GM04503 (cell line): Measurements from ENCODE around the gene GP5.

Source experiments
- DNase-seq: peaks from one replicate; pipeline ENCODE4 v3.0.0-alpha.2; 2012; ENCODE audit warnings: low read depth

The GP5 gene

DNA sequence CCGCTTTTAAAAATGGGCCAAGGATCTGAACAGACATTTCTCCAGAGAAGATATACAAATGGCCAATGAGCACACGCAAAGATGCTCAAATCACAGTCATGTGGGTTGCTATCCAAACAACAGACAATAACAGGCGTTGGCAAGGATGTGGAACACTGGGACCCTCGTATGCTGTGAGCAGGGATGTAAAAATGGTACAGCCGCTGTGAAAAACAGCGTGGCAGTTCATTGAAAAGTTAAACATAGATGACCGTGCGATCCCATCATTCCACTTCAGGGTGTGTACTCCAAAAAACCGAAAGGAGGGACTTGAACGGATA is 22.9 kb downstream of the GP5 start:
- DNase-seq: no peak

DNA sequence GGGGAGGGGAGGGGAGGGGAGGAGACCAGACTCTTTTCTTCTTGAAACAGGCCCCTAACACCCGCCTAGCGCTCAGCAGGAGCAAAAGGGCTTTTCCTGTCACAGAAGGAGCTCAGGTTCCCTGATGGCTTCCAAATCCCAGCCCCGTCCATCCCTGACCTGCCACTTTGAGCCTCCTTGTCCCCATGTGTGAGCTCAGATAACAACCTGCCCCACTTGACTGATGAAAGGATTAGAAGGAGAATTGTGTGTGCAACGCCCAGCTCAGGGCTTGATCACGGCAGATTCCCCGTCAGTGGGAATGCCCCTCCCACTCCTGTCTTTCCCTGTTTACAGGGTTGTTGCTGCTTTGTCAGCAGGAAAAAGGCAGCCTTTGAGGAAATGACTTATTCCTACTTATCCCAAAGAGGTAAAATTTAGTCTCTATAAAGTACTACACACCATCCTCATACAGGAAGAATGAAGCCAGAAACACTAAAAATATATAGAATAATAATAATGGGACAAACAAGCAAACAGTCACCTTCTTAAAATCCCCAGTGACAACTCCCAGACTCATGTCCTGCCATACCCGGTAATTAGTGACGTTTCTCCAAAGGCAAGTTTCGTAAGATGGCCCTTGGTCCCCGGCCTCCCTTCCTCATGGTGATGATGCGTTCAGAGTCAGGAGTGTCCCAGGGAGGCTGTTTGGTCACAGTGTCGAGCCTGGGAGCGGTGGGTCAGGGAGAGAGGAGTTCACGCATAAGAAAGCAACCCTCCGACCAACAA is 23.4 kb downstream of the GP5 start:
- DNase-seq: no peak

DNA sequence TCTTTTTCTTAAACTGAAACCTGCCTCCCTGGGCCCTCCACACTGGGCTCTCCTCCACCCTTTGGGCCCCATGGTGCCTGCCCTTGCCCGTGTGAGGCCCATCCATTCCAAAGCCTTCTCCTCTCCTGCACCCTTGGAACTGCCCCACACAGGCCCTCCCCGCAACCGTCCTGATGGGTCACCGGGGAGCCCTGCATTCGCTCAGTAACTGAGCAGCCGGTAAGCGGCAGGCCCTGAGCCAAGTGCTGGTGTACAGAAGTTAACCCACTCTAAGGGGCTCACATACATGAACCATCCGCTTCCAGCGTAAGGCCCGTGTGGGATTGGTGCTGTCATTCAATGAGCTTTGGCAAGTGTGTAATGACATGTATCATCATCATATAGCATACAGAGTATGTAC is 24.1 kb downstream of the GP5 start:
- no peak for DNase-seq

DNA sequence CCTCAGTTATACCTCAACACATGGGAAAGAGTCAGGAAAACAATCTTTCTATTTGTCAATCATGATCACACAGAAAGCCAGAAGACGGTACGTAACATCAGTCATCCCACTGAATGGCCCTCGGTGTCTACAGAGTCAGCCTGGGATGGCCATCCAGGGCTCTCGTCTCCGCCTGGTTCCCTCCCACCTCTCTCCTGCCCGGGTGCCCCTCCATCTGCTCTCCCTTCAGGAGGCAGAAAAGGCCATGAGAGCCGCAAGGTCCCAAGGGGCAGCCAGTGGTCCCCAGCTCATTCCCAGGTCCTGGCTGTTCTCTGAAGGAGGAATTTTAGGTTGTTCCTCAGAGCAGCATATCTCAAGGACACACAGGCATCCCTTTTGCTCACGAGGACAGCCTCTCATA is 25.2 kb downstream of the GP5 start:
- no peak for DNase-seq

DNA sequence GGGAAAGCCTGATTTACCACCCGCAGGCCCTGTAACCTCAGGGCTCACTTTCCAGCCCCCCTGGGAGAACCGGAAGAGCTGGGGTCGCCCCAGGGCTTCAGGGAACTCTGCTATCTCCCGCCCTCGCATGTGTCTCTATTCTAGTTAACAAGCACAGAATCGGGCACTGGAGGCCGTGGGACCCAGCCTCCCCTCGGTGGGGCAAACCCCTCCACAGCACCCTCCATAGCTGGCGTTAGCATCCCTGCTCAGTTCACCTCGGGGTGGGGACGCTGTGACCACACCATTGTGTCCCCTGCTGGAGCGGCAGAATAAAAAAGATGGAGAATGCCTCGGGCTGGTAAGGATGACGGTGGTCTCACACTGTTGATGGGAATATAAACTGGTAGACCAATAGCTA is 26.0 kb downstream of the GP5 start:
- DNase-seq: no peak

DNA sequence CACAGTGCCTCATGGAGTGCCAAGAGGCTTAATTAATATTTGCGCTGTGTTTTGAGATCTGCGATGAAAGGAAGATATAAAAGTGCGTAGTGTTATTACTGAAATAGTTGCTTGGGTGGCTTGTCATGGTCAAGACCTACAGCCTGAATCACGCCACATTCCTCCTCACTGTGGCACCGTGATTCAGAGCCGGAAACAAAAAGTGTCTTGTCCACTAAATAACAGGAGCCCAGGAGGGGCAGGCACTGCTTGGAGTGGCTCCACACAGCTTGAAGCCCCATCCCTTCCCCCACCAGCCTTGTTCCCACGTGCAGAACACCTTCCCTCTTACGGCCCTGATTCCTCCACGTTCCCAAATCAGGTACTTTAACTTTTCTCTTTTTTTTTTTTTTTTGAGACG is 28.3 kb downstream of the GP5 start:
- DNase-seq: no peak

DNA sequence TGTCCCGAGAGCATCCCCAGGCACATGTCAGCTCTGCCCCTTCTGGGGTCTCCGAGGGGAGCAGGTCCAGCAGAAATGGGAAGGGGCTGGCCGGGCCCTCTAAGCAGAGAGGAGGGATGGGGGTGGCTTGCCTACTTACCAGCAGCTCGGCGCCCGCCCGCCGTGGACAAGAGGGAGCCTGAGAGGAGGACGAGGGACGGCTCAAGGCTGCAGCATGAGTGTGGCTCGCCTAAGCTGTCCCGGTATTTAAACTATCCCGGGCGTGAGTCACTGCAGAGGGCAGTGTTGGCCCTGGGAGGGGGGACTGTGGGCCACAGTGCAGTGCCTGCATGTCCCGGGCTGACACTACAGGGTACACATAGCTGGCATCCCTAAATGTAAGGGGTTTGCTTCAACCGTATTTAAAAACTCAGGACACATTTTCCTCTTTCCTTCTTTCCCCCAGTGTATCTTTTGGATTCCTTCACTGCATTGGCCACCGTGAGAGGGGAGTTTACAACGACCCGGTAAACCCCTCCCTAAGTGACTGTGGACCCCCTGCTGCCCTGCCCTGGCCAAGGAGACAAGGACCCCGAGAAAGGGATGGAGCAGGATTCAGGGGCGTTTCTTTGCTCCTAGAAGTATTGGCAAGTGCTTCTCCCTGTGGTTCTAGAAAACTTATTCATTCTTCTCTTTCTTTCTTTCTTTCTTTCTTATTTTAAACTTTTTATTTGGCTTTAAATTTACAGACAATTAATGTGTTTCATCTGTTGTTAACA is 29.4 kb downstream of the GP5 start, which contains the start of gene LRRC15:
Gene LRRC15 (minus strand): TSS at position 222 of the 758 bp plus-strand sequence. CDS start 8,700 bp downstream, outside the sequence.
- DNase-seq: peak; percentile 33

DNA sequence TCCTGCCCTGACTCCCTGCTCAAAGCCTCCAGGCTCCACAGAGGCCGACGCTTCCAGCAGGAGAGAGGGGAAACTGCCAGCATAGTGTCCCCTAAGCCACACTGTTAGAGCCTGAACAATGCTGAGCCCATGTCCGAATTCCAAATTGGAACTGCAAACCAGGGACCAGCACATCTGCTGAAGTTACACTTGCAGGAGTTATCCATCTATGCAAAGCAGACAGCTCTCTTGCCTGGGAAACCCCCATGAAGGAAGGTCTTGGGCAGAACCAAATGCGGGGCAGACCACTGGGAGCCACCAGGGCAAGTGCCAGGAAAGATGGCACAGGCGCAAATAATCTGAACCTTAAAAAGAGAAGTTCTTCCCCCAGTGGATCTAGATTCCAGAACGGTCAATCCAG is 30.1 kb downstream of the GP5 start:
- DNase-seq: no peak

DNA sequence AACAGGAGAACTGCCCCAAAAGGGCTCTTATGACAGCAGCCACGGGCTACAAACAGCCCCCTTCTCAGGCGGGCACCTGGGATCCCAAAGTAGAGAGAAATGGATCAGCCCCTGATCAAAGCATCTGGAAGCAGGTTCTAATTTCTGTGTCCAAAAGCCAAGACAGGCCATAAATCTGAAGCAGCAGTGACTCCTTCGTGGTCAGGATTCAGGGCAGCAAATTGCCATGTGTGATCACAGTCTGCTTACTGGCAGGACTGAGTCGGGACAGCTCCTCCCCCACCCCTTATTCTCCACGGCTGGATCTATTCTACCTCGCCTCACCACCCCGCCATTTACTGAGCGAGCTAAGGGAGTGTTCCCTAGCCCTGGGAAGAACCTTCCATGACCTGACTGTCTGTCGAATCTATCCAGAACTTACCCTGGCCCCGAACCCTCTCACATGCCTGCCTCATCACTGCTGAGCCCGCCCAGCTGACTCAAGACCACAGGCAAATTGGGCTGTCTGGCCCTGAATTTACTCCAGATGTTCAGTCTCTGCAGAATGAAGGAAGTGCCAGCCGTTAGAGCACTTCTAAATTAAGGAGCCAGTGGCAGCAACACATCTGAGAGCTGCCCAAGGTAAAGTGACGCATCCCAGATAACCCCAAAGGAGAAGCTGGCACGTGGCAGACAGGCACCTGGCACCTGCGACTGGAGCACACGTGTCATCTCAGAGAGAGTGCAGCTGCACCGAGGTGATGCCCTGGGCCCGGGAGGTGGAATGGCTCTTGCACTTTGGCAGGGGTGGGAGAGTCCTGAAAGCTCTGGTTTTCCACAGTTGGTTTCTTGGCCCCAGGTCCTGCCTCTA is 30.8 kb downstream of the GP5 start:
- peak; percentile 53 for DNase-seq

DNA sequence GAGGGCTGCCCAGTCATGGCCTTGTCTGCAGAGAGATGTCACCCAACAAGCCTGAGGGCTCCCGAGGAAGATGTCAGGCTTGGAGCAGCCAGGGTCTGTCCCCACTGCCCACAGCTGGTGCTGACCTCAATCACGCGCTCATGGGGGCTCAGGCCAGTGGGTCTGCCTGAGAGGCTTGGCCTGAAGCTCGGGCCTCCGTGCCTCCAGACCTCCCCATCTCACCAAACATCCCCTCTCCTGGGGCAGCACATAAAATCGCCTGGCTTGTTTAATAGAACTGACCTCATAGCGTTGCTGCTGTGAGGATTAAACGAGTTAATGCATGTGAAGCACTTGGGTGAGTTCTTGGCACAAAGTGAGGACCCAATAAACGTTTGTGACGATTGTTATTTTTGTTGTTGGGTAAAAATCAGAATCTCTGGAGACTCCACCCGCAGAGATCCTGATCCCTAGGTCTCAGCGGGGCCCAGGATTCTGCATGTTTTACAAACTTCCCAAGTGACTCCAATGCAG is 33.0 kb downstream of the GP5 start:
- DNase-seq: no peak

DNA sequence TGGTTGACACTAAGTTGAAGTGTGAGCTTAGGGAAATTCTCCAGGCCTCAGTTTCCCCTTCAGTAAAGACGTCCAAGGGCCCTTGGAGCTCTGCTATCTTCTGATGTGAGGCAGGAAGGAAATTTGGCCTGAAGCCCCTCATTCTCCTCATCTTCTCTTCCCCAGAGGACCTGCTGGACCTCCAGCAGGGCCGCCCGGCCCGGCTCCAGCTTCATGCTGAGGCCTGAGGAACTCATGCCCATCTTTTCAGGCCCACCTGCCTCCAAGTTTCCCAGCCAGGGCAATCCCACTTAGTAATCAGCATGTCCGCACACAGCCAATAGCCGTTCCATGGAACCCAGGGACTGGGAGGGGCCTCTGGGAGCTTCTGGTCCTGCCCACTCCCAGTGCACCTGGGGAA is 33.5 kb downstream of the GP5 start:
- DNase-seq: no peak

DNA sequence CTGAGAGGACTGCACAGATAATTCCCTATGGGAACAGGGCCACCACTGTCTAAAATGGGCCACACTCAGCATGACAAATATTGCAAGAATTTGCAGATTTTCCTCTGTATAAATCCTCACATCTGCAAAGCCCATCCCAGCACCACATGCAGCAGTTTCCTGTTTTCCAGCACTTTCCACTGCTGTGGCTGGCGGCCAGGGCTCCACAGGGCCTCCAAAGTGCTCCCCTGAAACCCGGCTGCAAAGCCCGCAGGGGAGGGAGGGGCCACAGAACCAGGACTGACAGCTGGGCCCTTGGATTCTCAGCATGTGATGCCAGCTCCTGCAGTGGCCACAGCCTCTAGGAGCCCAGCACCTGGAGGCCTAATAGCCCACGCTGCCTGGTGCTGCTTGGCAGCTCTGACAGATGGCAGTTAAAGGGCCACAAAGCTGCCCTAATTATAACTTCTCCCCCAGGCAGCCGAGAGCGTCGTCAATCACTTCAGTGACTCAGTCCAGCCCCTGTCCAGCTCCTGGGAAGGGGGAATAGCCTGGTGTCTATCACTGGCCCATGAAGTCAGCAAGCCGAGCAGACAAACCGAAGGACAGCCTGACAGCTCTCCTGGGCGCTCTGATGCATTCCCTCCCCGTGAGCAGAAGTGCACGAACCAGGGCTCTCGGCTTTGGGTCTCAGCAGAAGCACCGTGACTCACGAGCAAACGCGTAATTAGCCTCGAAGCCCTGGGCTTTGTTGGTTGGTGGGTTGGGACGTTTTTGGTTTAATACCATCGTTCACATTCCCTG is 34.2 kb downstream of the GP5 start:
- DNase-seq: peak; percentile 53

DNA sequence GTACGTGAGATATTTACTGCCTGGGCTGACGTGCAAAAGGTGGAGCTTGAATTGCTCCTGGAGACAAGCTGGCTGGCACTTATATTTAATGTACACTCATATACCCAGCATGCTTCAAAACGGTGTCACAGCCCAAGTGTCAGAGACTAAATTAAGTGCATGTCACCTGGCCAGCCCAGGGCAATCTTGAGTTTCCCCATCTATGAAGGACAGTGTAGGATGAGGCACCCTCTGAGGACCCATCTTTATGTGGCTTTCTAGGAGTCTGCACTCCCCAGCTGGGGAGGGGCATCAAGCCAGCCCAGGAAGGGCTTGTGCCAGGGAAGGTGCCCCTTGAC is 34.8 kb downstream of the GP5 start:
- no peak for DNase-seq

DNA sequence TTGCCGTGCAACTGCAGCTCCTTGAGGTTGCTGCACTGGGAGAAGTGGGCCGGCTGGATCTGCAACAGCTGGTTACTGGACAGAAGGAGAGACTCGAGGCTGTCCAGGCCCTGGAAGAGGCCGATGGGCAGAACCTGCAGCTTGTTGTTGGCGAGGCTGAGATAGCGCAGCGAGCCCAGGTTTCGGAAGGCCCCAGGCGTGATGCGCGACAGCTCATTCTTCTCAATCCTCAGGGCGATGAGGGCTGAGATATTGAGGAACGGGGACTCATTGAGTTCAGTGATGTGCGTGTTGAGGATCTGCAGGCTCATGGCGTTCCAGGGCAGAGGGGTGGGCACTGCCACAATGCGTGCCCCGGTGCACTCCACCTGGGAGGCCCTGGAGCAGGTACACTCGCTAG is 38.5 kb downstream of the GP5 start:
- no peak for DNase-seq

DNA sequence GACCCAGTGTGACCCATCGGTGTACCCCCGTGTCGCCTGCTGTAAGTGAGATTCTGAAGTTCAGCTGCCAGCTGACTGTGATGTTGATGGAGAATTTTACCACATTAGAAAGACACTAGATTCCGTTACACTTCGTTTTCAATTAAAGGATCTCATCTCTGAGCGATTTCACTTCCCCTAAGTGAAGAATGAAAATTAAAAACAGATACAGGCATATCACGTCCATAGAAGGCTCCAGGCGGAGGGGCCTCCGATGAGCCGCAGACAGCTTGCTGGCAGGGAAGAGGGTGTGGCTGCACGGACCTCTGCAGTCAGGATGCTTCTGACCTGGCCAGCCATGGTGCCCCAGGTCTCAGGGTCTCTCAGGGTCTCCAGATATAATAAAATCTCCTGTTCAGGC is 41.4 kb downstream of the GP5 start:
- no peak for DNase-seq

DNA sequence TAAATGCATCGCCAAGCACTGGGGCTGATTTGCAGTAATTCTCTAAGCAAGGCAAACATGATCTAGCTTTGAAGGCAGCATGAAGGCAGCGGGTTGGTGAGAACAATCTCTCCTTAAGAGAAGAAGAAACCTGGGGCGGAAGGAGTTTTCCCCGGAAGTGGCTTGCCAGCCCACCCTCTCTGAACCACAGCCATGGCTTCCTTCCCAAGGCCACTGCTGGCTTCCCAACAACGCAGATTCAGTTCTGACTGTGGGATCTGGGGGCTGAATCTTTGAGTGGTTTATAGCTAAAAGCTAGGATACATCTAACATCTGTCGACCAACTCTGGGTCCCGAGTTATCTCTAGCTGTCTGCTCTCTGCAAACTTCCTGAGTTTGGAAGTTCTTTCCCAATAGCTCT is 43.7 kb downstream of the GP5 start:
- DNase-seq: no peak

DNA sequence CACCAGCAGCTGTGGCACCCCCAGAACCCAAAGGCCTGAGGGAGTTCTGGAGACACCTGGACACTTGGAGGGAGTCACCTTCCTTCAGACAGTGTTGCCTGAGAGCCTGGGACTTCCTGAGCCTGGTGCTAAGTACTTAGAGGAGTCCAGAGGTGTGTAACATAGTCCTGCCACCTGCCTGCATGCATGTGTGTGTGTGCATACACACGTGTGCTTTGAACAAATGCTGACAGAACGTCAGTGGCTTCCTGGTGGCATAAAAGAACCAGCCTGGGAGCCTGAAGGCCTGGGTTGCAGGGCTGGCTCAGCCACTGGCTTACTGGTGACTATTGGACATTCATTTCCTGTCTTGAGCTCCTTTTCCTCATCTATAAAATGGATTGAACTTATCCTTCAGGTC is 44.8 kb downstream of the GP5 start:
- DNase-seq: no peak

DNA sequence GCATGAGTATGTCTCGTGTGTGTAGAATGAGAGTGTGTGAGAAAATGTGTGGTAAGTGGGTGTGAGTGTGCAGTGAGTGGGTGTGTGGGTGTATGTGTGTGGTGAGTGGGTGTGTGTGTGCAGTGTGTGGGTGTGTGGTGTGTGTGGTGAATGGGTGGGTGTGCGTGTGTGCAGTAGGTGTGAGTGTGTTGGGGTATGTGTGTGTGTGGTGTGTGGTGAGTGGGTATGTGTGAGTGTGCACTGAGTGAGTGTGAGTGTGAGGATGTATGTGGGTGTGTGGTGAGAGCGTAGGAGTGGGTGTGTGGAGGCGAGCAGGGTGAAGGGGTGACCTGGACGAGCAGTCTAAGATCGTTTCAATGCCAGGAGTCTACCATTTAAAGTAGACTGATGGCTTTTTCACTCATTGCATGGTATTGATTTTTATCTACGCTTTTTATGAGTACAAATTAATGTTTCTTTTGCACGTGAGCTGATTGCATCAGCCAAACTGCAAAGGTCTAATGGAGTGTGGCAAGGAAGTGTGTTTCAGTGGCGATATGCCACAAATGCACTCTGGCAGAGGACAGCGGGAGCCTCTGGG is 46.3 kb downstream of the GP5 start:
- no peak for DNase-seq

DNA sequence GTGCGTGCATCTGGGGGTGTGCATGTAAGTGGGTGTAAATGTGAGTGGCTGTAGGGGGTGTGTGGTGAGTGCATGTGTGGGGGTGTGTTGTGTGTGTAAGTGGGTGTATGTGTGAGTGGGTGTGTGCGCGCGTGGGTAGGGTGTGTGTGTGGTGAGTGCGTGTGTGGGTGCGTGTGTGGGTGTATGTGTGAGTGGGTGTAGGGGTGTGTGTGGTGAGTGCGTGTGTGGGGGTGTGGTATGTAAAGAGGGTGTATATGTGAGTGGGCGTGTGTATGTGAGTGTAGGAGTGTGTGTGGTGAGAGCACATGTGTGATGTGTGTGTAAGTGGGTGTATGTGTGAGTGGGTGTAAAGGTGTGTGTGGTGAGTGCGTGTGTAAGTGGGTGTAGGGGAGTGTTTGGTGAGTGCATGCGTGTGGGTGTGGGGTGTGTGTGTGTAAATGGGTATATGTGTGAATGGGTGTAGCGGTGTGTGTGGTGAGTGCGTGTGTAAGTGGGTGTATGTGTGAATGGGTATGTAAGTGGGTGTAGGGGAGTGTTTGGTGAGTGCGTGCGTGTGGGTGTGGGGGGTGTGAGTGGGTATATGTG is 47.0 kb downstream of the GP5 start:
- DNase-seq: no peak

DNA sequence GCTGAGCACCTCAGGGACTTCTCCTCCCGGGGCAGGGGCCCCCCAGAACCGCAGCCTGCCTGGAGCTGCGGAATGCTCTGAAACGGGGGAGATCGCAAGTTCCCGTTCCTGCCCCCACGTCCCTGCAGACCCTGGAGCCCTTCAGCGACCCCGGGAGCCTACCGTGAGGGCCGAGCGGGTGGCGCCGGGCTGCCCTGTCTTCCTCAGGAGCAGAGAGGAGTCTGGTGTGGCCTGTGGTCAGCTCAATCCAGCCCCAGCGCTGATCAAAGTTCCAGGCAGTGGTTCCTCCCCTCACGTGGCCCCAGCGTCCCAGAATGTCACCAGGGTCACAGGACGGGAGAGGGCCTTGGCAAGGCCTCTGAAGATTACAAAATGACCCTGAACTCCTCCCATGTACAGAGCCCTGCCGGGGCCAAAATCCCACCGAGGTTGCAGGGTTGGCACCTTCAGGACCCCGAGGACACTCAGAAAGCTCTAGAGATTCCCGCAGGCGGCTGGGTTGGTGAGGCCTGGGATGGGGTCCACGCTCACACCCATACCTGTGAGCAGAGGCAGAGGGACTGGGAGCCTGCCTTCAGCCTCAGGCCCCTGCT is 47.9 kb downstream of the GP5 start, which contains the start of gene CPN2:
Gene CPN2 (minus strand): TSS at position 249 of the 593 bp plus-strand sequence. CDS start 8,626 bp downstream, outside the sequence.
- no peak for DNase-seq

DNA sequence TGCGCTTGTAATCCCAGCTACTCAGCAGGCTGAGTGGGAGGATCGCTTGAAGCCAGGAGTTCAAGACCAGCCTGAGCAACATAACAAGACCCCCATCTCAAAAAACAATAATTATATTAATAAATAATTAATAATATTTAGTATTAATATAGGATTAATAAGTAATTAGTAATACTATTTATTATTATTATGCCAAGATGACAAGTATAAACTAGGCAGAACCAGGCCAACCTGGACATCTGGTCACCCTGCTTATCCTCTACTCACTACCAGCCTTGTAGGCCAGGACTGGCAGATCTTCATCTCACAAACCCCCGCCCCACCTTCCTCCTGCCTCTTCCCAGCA is 48.4 kb downstream of the GP5 start:
- no peak for DNase-seq
